SH-SY5Y (cell line): ENCODE results near the gene KRTAP4-9.

ENCODE experiments used
- GATA2 ChIP-seq: IDR thresholded peaks from 2 replicates; pipeline ENCODE4 v1.6.1; 2011; ENCODE audit warnings: mild to moderate bottlenecking, low read depth, low read length
- GATA3 ChIP-seq: IDR thresholded peaks from 2 replicates; pipeline ENCODE4 v1.6.1; 2011; ENCODE audit warnings: low read depth, mild to moderate bottlenecking, low read length, moderate library complexity

DNA sequence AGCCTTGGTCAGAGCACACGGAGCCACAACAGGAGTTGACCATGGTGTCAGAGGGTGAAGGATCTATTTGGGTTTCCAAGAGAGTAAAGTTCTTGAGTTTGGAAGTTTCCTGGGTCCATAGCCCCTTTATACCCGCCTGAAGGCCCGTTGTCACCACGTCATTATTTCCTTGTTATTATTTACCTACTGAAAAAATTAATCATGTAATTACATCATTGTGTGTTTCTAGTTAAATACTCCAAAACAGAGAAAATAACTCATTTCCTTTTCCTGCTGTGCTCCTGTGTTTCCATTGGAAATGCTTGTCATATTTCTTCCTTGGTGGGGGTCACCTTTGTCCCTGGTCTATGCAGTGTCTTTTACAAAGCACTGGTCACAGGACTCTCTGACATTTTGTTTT is 7.1 kb upstream of the KRTAP4-9 start, which contains the start of gene KRTAP4-8:
- no peak for TF ChIP-seq GATA3
- no peak for TF ChIP-seq GATA2
